Measurements from ENCODE around the gene PEX16. TPM values are rescaled to one million over a fixed set of nuclear protein-coding genes. Genes with fewer than 3 reads are reported as not detected.

Gene PEX16
- total RNA-seq, result 10 to 100 TPM; 34.8 to 43.5 TPM

- Mint-ChIP-seq H3K4me1 (peaks cover 17% of the 10 kb centered on the region), H3K27ac (peak within 1 kb of the TSS; percentile 94), H3K4me3 (peak within 1 kb of the TSS; percentile 91), H3K27me3 (no peaks in the 10 kb centered on the region), H3K36me3 (peaks cover 5% of the 10 kb centered on the region), H3K9me3 (no peaks in the 10 kb centered on the region)
- peak; percentile 97 for DNase-seq
These were observed at the start of gene PEX16 for GRCh38 chr11:45917623-45918330. PEX16 (minus strand) TSS chr11:45917877; CDS start chr11:45917811, 66 bp downstream.

- no peaks in the 10 kb centered on the region for H3K36me3 Mint-ChIP-seq
- H3K27ac Mint-ChIP-seq, result no peak overlapping the region
- peak; percentile 46 for DNase-seq
- H3K4me3 Mint-ChIP-seq, result no peak overlapping the region
- H3K9me3 Mint-ChIP-seq, result no peaks in the 10 kb centered on the region
- no peaks in the 10 kb centered on the region for H3K27me3 Mint-ChIP-seq
- no peaks in the 10 kb centered on the region for H3K4me1 Mint-ChIP-seq
These were observed 47.3 kb upstream of the PEX16 start for GRCh38 chr11:45964911-45965389.

DNA sequence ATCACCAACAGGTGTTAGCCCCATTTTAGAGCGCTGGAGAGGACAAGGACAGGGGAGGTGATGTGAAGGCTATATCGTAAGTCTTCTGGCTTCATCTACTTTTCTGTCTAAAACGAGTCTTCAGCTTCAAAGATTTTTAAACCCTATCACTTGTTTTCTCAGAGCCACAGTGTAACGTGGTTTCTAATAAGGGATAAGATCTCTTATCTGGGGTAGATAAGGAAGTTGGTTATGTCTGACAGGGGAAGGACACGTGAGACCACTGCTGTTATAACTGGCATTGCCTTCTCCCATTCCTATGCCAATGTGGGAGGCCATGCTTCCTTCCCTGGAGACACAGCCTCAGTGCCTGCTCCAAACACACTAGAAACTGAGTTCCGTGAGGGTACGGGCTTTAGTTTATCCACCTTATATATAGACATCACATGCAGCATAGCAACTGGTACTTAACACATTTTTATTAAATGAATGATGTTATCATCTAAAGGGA, 44.1 kb upstream of the PEX16 start:
- DNase-seq, result no peak
- Mint-ChIP-seq H3K4me1 (no peaks in the 10 kb centered on the region), H3K36me3 (peaks cover 10% of the 10 kb centered on the region), H3K27ac (no peak overlapping the region), H3K9me3 (no peaks in the 10 kb centered on the region), H3K27me3 (no peaks in the 10 kb centered on the region), H3K4me3 (no peak overlapping the region)

DNA sequence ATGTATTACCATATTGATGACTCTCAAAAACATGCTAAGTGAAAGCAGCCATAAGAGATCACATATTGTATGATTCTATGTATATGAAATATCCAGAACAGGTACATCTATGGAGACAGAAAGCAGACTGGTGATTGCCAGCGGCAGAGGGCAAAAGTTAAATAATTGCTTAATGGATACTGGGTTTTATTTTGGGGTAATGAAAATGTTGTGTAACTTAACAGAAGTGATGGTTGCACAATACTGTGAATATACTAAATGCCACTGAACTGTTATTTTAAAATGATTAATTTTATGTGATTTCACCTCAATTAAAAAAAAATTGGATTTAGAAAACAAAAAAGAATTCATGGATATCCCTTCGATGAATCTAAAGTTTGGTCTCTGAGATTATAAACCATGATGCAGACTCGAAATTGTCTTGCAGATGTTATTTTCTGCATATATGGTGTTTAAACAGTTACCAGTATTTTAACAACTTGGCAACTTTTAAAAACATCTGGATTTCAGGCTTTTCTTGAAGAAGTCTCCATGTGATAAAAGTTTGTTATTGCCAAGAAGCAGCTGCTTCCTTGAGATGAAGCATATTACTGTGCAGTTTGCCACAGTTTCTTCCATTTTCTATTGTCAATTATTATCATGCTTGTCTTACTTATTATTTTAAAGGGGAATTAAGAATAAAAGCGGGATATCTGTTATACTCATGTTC, 42.9 kb upstream of the PEX16 start:
- no peaks in the 10 kb centered on the region for H3K27me3 Mint-ChIP-seq
- no peaks in the 10 kb centered on the region for H3K9me3 Mint-ChIP-seq
- no peak overlapping the region for H3K4me3 Mint-ChIP-seq
- H3K27ac Mint-ChIP-seq, result no peak overlapping the region
- peaks cover 12% of the 10 kb centered on the region for H3K36me3 Mint-ChIP-seq
- DNase-seq, result no peak
- H3K4me1 Mint-ChIP-seq, result no peaks in the 10 kb centered on the region

DNA sequence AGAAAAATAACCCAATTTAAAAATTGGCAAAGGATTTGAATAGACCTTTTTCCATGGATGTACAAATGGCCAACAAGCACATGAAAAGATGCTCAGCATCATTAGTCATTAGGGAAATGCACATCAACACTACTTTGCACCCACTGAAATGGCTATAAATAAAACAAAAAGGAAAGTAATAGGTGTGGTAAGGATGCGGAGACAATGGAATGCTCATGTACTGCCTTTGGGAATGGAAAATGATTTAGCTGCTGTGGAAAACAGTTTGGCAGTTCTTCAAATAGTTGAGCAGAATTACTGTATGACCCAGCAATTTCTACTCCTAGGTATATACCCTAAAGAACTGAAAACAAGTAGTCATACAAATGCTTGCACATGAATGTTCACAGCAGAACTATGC, 42.2 kb upstream of the PEX16 start:
- DNase-seq, result no peak
- H3K27me3 Mint-ChIP-seq, result no peaks in the 10 kb centered on the region
- H3K4me1 Mint-ChIP-seq, result no peaks in the 10 kb centered on the region
- no peaks in the 10 kb centered on the region for H3K9me3 Mint-ChIP-seq
- no peak overlapping the region for H3K27ac Mint-ChIP-seq
- H3K4me3 Mint-ChIP-seq, result no peak overlapping the region
- H3K36me3 Mint-ChIP-seq, result peaks cover 15% of the 10 kb centered on the region

GRCh38 chr11:45949992-45950407, 32.3 kb upstream of the PEX16 start:
- no peak overlapping the region for H3K4me3 Mint-ChIP-seq
- no peaks in the 10 kb centered on the region for H3K27me3 Mint-ChIP-seq
- no peaks in the 10 kb centered on the region for H3K4me1 Mint-ChIP-seq
- H3K27ac Mint-ChIP-seq, result no peak overlapping the region
- peaks cover 4% of the 10 kb centered on the region for H3K36me3 Mint-ChIP-seq
- no peaks in the 10 kb centered on the region for H3K9me3 Mint-ChIP-seq
- DNase-seq, result no peak

GRCh38 chr11:45948356-45948755, 30.7 kb upstream of the PEX16 start:
- no peak overlapping the region for H3K27ac Mint-ChIP-seq
- no peaks in the 10 kb centered on the region for H3K27me3 Mint-ChIP-seq
- peaks cover 4% of the 10 kb centered on the region for H3K36me3 Mint-ChIP-seq
- no peak overlapping the region for H3K4me3 Mint-ChIP-seq
- no peaks in the 10 kb centered on the region for H3K9me3 Mint-ChIP-seq
- no peaks in the 10 kb centered on the region for H3K4me1 Mint-ChIP-seq
- no peak for DNase-seq

DNA sequence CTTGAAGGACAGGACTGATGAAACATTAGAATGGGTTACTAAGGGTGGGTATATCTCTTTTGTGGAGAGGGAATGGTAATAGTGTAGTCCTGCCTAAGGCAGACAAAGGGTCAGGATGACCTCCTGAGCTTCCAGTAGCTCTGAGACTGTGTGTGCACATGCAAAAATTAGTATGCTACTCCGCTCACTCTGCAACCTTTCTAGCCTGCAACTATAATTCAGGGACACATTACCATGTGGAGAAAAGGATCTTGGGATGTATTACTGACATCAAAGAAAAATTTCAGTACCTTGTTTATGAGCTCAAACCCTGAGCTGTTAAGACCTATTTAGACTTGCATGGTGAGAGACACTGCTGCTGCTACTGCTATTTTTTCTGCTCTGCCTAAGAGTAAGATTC, 30.2 kb upstream of the PEX16 start:
- DNase-seq, result no peak
- Mint-ChIP-seq H3K36me3 (peaks cover 4% of the 10 kb centered on the region), H3K27ac (no peak overlapping the region), H3K9me3 (no peaks in the 10 kb centered on the region), H3K4me3 (no peak overlapping the region), H3K27me3 (no peaks in the 10 kb centered on the region), H3K4me1 (no peaks in the 10 kb centered on the region)

GRCh38 chr11:45945397-45945999, 27.8 kb upstream of the PEX16 start:
- H3K4me1 Mint-ChIP-seq, result no peaks in the 10 kb centered on the region
- H3K4me3 Mint-ChIP-seq, result no peak overlapping the region
- DNase-seq, result no peak
- peaks cover 4% of the 10 kb centered on the region for H3K36me3 Mint-ChIP-seq
- no peaks in the 10 kb centered on the region for H3K27me3 Mint-ChIP-seq
- H3K27ac Mint-ChIP-seq, result no peak overlapping the region
- no peaks in the 10 kb centered on the region for H3K9me3 Mint-ChIP-seq

- no peaks in the 10 kb centered on the region for H3K9me3 Mint-ChIP-seq
- no peaks in the 10 kb centered on the region for H3K27me3 Mint-ChIP-seq
- H3K36me3 Mint-ChIP-seq, result peaks cover 4% of the 10 kb centered on the region
- H3K4me1 Mint-ChIP-seq, result no peaks in the 10 kb centered on the region
- no peak overlapping the region for H3K27ac Mint-ChIP-seq
- DNase-seq, result no peak
- H3K4me3 Mint-ChIP-seq, result no peak overlapping the region
These were observed 24.7 kb upstream of the PEX16 start for GRCh38 chr11:45942381-45942780.

- Mint-ChIP-seq H3K4me3 (no peak overlapping the region), H3K27ac (no peak overlapping the region), H3K36me3 (peaks cover 4% of the 10 kb centered on the region), H3K4me1 (no peaks in the 10 kb centered on the region), H3K27me3 (no peaks in the 10 kb centered on the region), H3K9me3 (no peaks in the 10 kb centered on the region)
- DNase-seq, result no peak
These were observed 23.6 kb upstream of the PEX16 start for GRCh38 chr11:45941285-45941684.

DNA sequence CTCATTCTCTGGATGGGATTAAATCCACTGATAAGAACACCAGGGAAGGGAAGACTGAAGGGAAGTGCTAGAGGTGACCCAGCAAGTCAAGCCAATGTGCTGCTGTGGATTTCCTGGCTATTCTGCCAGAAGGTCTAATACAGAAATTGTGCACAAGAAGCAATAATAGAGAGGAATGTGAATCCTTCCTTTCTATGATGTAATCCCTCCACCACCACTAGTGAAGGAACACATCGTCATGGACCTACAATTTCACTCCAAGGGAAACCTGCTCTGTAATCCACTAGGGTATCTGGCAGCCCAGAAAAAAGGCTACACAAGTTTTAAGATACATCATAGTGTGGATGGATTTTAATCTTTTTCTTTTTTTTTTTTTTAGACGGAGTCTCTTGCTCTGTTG, 22.2 kb upstream of the PEX16 start:
- no peaks in the 10 kb centered on the region for H3K27me3 Mint-ChIP-seq
- no peaks in the 10 kb centered on the region for H3K4me1 Mint-ChIP-seq
- no peaks in the 10 kb centered on the region for H3K36me3 Mint-ChIP-seq

GRCh38 chr11:45937916-45938315, 20.2 kb upstream of the PEX16 start:
- H3K4me3 Mint-ChIP-seq, result no peak overlapping the region
- no peaks in the 10 kb centered on the region for H3K27me3 Mint-ChIP-seq

More for the DNA sequence above, 22.2 kb upstream of the PEX16 start:
- DNase-seq, result no peak
- no peak overlapping the region for H3K27ac Mint-ChIP-seq
- H3K4me3 Mint-ChIP-seq, result no peak overlapping the region
- H3K9me3 Mint-ChIP-seq, result no peaks in the 10 kb centered on the region

GRCh38 chr11:45936511-45937054, 18.9 kb upstream of the PEX16 start:
- H3K4me3 Mint-ChIP-seq, result no peak overlapping the region
- H3K36me3 Mint-ChIP-seq, result no peaks in the 10 kb centered on the region
- no peaks in the 10 kb centered on the region for H3K9me3 Mint-ChIP-seq
- H3K4me1 Mint-ChIP-seq, result peaks cover 3% of the 10 kb centered on the region
- no peak for DNase-seq
- no peaks in the 10 kb centered on the region for H3K27me3 Mint-ChIP-seq
- H3K27ac Mint-ChIP-seq, result no peak overlapping the region

More at GRCh38 chr11:45937916-45938315, 20.2 kb upstream of the PEX16 start:
- H3K4me1 Mint-ChIP-seq, result no peaks in the 10 kb centered on the region
- no peaks in the 10 kb centered on the region for H3K36me3 Mint-ChIP-seq
- no peak overlapping the region for H3K27ac Mint-ChIP-seq
- no peaks in the 10 kb centered on the region for H3K9me3 Mint-ChIP-seq
- DNase-seq, result no peak

Measured in activated naive CD8-positive, alpha-beta T cell treated with anti-CD3 and anti-CD28 coated beads for 36 hours (primary cell).